HepG2 (cell line): Measurements from ENCODE around the gene CAPG. TPM values are rescaled to one million over a fixed set of nuclear protein-coding genes. Genes with fewer than 3 reads are reported as not detected.

Source experiments
- ATAC-seq: fragments of 200-7000 bp; cut with Tn5 transposase; 3 replicates; pipeline ENCODE4 v1.9.1; 2020; ENCODE audit warnings: mild to moderate bottlenecking, moderate library complexity
- BruUV-seq: library from RNA; stranded (reverse); fragments of 400-500 nt; replicated peaks from 2 replicates; lab custom pipeline; 2021; lab: Mats Ljungman, UMichigan
- CTCF ChIA-PET: fragments of 300-600 bp; formaldehyde crosslinking; extraction: SDS; loops from one replicate; lab custom pipeline; 2021; ENCODE audit warnings: low total read pairs, inconsistent platforms, low intra/inter-chr PET ratio; lab: Yijun Ruan, JAX
- POLR2A ChIA-PET: fragments of 350-600 bp; sonication (Branson Sonifier 250); formaldehyde crosslinking; loops from one replicate; lab custom pipeline; 2020; ENCODE audit warnings: antibody characterized with exemption, inconsistent platforms; lab: Yijun Ruan, JAX
- DNase-seq: peaks from one replicate; pipeline ENCODE4 v3.0.0-alpha.2; 2015; ENCODE audit warnings: low spot score
- FAIRE-seq: peaks from 3 replicates; lab custom pipeline; 2011; peaks lifted over from hg19 to GRCh38; lab: Jason Lieb, UNC
- H2AFZ ChIP-seq: one replicate; pipeline ENCODE4 v1.6.1; 2011; ENCODE audit warnings: low read length, inconsistent platforms
- H3K27ac ChIP-seq: fragments of 300-600 bp; 3 replicates; pipeline ENCODE4 v1.8.0; 2011; ENCODE audit warnings: mixed run types, mild to moderate bottlenecking, mixed read lengths, low read length, inconsistent platforms; ENCODE audit not compliant: insufficient read depth; ENCODE audit errors: extremely low read length
- H3K27me3 ChIP-seq, 2 experiments: fragments of 200-600 bp in 1 of 2; 2 replicates in 1 of 2; 3 replicates in 1 of 2; pipeline versions ENCODE4 v1.6.0 to v1.8.0; 2011; ENCODE audit warnings: low read length in 2 of 2, mild to moderate bottlenecking in 2 of 2, moderate library complexity in 2 of 2, inconsistent platforms in 1 of 2; ENCODE audit not compliant: insufficient read depth in 2 of 2, control insufficient read depth in 1 of 2
- H3K36me3 ChIP-seq, 2 experiments: fragments of 200-600 bp in 1 of 2; replicated peaks in 1 of 2; 2 replicates in 1 of 2; 3 replicates in 1 of 2; pipeline versions ENCODE4 v1.5.1 to v1.8.0; 2011; ENCODE audit warnings: low read length in 2 of 2, inconsistent platforms in 1 of 2; ENCODE audit not compliant: insufficient read depth in 2 of 2, control insufficient read depth in 1 of 2
- H3K4me1 ChIP-seq: 2 replicates; pipeline ENCODE4 v1.5.1; 2012; ENCODE audit warnings: low read length, inconsistent platforms; ENCODE audit not compliant: insufficient read depth
- H3K4me2 ChIP-seq: 2 replicates; pipeline ENCODE4 v1.6.0; 2011; ENCODE audit warnings: low read depth, low read length, inconsistent platforms
- H3K4me3 ChIP-seq, 3 experiments: fragments of 200-600 bp in 1 of 3; sonication (generic), shearing (Covaris generic) in 1 of 3; replicated peaks in 1 of 3; 2 replicates each; pipeline ENCODE4 v1.5.1; 2011 to 2016; ENCODE audit warnings: low read length in 3 of 3, inconsistent platforms in 2 of 3, low read depth in 2 of 3, mild to moderate bottlenecking in 2 of 3, control low read depth in 1 of 3, mixed read lengths in 1 of 3; ENCODE audit not compliant: insufficient read depth in 1 of 3
- H3K79me2 ChIP-seq: one replicate; pipeline ENCODE4 v1.6.1; 2011; ENCODE audit warnings: low read length, inconsistent platforms; ENCODE audit not compliant: insufficient read depth
- H3K9ac ChIP-seq: 2 replicates; pipeline ENCODE4 v1.6.0; 2011; ENCODE audit warnings: mild to moderate bottlenecking, low read depth, low read length, inconsistent platforms; ENCODE audit not compliant: insufficient read depth
- H3K9me3 ChIP-seq: 2 replicates; pipeline ENCODE4 v1.5.1; 2012; ENCODE audit warnings: mild to moderate bottlenecking, low read length
- H4K20me1 ChIP-seq: 2 replicates; pipeline ENCODE4 v1.6.0; 2011; ENCODE audit warnings: inconsistent platforms, mild to moderate bottlenecking, low read length, moderate library complexity; ENCODE audit not compliant: insufficient read depth
- KDM5B ChIP-seq: sonication (generic); formaldehyde crosslinking; IDR thresholded peaks from 2 replicates; pipeline ENCODE4 v1.4.0; 2020; ENCODE audit warnings: missing genetic modification reagents, mild to moderate bottlenecking, borderline replicate concordance
- NFIB ChIP-seq: sonication (generic); formaldehyde crosslinking; IDR thresholded peaks from 2 replicates; pipeline ENCODE4 v1.9.0; 2021; ENCODE audit warnings: missing genetic modification reagents, mild to moderate bottlenecking, borderline replicate concordance
- RBAK ChIP-seq: sonication (generic); formaldehyde crosslinking; IDR thresholded peaks from 2 replicates; pipeline ENCODE4 v1.5.1; 2020; ENCODE audit warnings: mild to moderate bottlenecking, missing genetic modification reagents
- SRSF9 ChIP-seq: fragments of 200-400 bp; formaldehyde crosslinking; IDR thresholded peaks from 2 replicates; pipeline ENCODE4 v1.6.1; 2018; ENCODE audit warnings: borderline replicate concordance, mild to moderate bottlenecking, low read depth, low read length; ENCODE audit not compliant: insufficient read depth, poor library complexity, severe bottlenecking
- TBP ChIP-seq: sonication (generic); formaldehyde crosslinking; IDR thresholded peaks from 2 replicates; pipeline ENCODE4 v1.5.0; 2020; ENCODE audit warnings: missing genetic modification reagents
- ZNF264 ChIP-seq: sonication (generic); formaldehyde crosslinking; IDR thresholded peaks from 2 replicates; pipeline ENCODE4 v1.4.0; 2020; ENCODE audit warnings: missing genetic modification reagents
- ZNF430 ChIP-seq: sonication (generic); formaldehyde crosslinking; IDR thresholded peaks from 2 replicates; pipeline ENCODE4 v1.9.0; 2021; ENCODE audit warnings: mild to moderate bottlenecking, missing genetic modification reagents
- WGBS: methylation state at CpG from one replicate; pipeline ENCODE4 v1.1.6; 2017; ENCODE audit warnings: low lambda C conversion rate; 5-methylcytosine and 5-hydroxymethylcytosine counted together
- in situ Hi-C: cut with HindIII; loops from 2 replicates; pipeline ENCODE4 v1.10.0; 2017; ENCODE audit warnings: low pct_unique_long_range_greater_than_20kb; ENCODE audit not compliant: extremely low pct_ligation_motif_present
- intact Hi-C: fragments of 100-400 bp; cut with micrococcal nuclease; formaldehyde crosslinking; loops from one replicate; pipeline ENCODE4 v1.10.0; 2022; ENCODE audit not compliant: unreplicated experiment
- polyA plus RNA-seq, 8 experiments: library from polyadenylated mRNA; depleted of rRNA in 3 of 8; stranded (reverse) in 7 of 8; unstranded in 1 of 8; fragments of >200 nt; fragmentation: Illumina TruSeq in 4 of 8; extraction: Trizol in 4 of 8; gene quantifications; 2 replicates each; pipeline versions ENCODE4 v1.2.1 to v1.2.3, GENCODE V29; 2011 to 2016; ENCODE audit warnings: low read depth in 4 of 8, missing spikeins in 1 of 8, mixed read lengths in 1 of 8; ENCODE audit not compliant: insufficient read depth in 1 of 8
- total RNA-seq, 5 experiments: library from RNA; depleted of rRNA; stranded (reverse); fragments of >200 nt; fragmentation: Illumina TruSeq; extraction: Trizol; gene quantifications; 2 replicates each; pipeline ENCODE4 v1.2.3, GENCODE V29; 2016; ENCODE audit warnings: low read depth in 1 of 5
- TF ChIP-seq, protein P1 (sequence below): sonication (generic); formaldehyde crosslinking; IDR thresholded peaks from 2 replicates; pipeline ENCODE4 v1.4.0; 2020; ENCODE audit warnings: missing genetic modification reagents
- TF ChIP-seq, protein P2 (sequence below): IDR thresholded peaks from 2 replicates; pipeline ENCODE4 v1.6.1; 2018; ENCODE audit warnings: missing genetic modification reagents, mild to moderate bottlenecking, missing compliant biosample characterization
- TF ChIP-seq, protein P3 (sequence below): sonication (generic); formaldehyde crosslinking; conservative IDR thresholded peaks from 2 replicates; pipeline ENCODE4 v1.4.0; 2020; ENCODE audit warnings: mild to moderate bottlenecking, missing genetic modification reagents, moderate library complexity
- TF ChIP-seq, protein P4 (sequence below): sonication (generic); formaldehyde crosslinking; IDR thresholded peaks from 2 replicates; pipeline ENCODE4 v1.9.0; 2021; ENCODE audit warnings: missing genetic modification reagents, borderline replicate concordance

CAPG gene
- total and polyA plus RNA-seq, 2 of the 13 experiments (the other 11 are each of a cell fraction or from before 2014, with no cell fraction given), result 12.7 to 18.2 TPM

DNA sequence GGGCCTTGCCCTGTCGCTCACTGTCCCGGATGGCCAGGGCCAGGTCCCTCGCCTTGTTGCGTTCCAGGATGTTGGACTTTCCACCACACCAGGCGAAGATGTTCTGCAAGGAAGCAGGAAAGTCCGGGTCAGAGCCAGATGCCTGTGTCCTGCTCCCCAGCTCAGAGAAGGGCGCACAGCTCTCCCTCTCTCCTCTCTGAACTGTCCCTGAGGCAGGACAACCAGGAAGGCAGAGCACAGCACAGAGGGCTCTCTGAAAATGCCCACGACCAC, 11.0 kb downstream of the CAPG start:
- H2AFZ ChIP-seq, result no peak overlapping the region
- no TSS peak for BruUV-seq
- H3K79me2 ChIP-seq, result no peaks in the 10 kb centered on the region
- no peaks in the 10 kb centered on the region for H3K27me3 ChIP-seq
- H4K20me1 ChIP-seq, result no peaks in the 10 kb centered on the region
- FAIRE-seq (no peak), DNase-seq (no peak), ATAC-seq (no peak)
- no peak overlapping the region for H3K9ac ChIP-seq
- WGBS, result 85% methylated on average over 8 of the region's 8 CpGs
- ChIA-PET CTCF (no interaction called here), POLR2A (interaction anchor here (0.9 to 3.4 kb wide), 3 partner anchors 20 to 140 kb away, joined by 3 to 13 read pairs (median 4); partner anchors contain the start of genes MAT2A, SH2D6 and TGOLN2)
- H3K36me3 ChIP-seq, result no peaks in the 10 kb centered on the region
- H3K9me3 ChIP-seq, result no peaks in the 10 kb centered on the region
- H3K4me3 ChIP-seq, result no peak overlapping the region
- TF ChIP-seq TBP (CRISPR knock-in tag) (no peak), KDM5B (CRISPR knock-in tag) (no peak), ZNF264 (no peak), SRSF9 (no peak), ZNF430 (no peak), RBAK (CRISPR knock-in tag) (no peak), NFIB (CRISPR knock-in tag) (no peak)
- TF ChIP-seq, protein P1, sequence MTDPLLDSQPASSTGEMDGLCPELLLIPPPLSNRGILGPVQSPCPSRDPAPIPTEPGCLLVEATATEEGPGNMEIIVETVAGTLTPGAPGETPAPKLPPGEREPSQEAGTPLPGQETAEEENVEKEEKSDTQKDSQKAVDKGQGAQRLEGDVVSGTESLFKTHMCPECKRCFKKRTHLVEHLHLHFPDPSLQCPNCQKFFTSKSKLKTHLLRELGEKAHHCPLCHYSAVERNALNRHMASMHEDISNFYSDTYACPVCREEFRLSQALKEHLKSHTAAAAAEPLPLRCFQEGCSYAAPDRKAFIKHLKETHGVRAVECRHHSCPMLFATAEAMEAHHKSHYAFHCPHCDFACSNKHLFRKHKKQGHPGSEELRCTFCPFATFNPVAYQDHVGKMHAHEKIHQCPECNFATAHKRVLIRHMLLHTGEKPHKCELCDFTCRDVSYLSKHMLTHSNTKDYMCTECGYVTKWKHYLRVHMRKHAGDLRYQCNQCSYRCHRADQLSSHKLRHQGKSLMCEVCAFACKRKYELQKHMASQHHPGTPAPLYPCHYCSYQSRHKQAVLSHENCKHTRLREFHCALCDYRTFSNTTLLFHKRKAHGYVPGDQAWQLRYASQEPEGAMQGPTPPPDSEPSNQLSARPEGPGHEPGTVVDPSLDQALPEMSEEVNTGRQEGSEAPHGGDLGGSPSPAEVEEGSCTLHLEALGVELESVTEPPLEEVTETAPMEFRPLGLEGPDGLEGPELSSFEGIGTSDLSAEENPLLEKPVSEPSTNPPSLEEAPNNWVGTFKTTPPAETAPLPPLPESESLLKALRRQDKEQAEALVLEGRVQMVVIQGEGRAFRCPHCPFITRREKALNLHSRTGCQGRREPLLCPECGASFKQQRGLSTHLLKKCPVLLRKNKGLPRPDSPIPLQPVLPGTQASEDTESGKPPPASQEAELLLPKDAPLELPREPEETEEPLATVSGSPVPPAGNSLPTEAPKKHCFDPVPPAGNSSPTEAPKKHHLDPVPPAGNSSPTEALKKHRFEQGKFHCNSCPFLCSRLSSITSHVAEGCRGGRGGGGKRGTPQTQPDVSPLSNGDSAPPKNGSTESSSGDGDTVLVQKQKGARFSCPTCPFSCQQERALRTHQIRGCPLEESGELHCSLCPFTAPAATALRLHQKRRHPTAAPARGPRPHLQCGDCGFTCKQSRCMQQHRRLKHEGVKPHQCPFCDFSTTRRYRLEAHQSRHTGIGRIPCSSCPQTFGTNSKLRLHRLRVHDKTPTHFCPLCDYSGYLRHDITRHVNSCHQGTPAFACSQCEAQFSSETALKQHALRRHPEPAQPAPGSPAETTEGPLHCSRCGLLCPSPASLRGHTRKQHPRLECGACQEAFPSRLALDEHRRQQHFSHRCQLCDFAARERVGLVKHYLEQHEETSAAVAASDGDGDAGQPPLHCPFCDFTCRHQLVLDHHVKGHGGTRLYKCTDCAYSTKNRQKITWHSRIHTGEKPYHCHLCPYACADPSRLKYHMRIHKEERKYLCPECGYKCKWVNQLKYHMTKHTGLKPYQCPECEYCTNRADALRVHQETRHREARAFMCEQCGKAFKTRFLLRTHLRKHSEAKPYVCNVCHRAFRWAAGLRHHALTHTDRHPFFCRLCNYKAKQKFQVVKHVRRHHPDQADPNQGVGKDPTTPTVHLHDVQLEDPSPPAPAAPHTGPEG (CRISPR knock-in tag), result no peak
- TF ChIP-seq, protein P2, sequence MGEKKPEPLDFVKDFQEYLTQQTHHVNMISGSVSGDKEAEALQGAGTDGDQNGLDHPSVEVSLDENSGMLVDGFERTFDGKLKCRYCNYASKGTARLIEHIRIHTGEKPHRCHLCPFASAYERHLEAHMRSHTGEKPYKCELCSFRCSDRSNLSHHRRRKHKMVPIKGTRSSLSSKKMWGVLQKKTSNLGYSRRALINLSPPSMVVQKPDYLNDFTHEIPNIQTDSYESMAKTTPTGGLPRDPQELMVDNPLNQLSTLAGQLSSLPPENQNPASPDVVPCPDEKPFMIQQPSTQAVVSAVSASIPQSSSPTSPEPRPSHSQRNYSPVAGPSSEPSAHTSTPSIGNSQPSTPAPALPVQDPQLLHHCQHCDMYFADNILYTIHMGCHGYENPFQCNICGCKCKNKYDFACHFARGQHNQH (CRISPR knock-in tag), result no peak
- TF ChIP-seq, protein P3, sequence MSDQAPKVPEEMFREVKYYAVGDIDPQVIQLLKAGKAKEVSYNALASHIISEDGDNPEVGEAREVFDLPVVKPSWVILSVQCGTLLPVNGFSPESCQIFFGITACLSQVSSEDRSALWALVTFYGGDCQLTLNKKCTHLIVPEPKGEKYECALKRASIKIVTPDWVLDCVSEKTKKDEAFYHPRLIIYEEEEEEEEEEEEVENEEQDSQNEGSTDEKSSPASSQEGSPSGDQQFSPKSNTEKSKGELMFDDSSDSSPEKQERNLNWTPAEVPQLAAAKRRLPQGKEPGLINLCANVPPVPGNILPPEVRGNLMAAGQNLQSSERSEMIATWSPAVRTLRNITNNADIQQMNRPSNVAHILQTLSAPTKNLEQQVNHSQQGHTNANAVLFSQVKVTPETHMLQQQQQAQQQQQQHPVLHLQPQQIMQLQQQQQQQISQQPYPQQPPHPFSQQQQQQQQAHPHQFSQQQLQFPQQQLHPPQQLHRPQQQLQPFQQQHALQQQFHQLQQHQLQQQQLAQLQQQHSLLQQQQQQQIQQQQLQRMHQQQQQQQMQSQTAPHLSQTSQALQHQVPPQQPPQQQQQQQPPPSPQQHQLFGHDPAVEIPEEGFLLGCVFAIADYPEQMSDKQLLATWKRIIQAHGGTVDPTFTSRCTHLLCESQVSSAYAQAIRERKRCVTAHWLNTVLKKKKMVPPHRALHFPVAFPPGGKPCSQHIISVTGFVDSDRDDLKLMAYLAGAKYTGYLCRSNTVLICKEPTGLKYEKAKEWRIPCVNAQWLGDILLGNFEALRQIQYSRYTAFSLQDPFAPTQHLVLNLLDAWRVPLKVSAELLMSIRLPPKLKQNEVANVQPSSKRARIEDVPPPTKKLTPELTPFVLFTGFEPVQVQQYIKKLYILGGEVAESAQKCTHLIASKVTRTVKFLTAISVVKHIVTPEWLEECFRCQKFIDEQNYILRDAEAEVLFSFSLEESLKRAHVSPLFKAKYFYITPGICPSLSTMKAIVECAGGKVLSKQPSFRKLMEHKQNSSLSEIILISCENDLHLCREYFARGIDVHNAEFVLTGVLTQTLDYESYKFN (CRISPR knock-in tag), result no peak
- TF ChIP-seq, protein P4, sequence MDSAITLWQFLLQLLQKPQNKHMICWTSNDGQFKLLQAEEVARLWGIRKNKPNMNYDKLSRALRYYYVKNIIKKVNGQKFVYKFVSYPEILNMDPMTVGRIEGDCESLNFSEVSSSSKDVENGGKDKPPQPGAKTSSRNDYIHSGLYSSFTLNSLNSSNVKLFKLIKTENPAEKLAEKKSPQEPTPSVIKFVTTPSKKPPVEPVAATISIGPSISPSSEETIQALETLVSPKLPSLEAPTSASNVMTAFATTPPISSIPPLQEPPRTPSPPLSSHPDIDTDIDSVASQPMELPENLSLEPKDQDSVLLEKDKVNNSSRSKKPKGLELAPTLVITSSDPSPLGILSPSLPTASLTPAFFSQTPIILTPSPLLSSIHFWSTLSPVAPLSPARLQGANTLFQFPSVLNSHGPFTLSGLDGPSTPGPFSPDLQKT (CRISPR knock-in tag), result no peak
- H3K27ac ChIP-seq, result no peak overlapping the region
- H3K4me2 ChIP-seq, result no peak overlapping the region
- intact Hi-C loops (no loop called here), in situ Hi-C loops (no loop called here)
- H3K4me1 ChIP-seq, result peaks cover 38% of the 10 kb centered on the region
